ENCODE measurements around the gene ZFYVE26.

GRCh38 chr14:67856827-67857226 is 40.4 kb upstream of the ZFYVE26 start:
- TF ChIP-seq CTCF (IDR thresholded peaks at IDR 0.05) (no peak), POLR2A (IDR thresholded peaks at IDR 0.05) (no peak)

Data from right lobe of liver (tissue), 4 donors.